Activated T-cell treated with anti-CD3 and anti-CD28 coated beads, Interleukin-2, amount 50 U/mL, for 1 hour (primary cell): Measurements from ENCODE around the gene NHP2.
"Not testable (repeated sequence)": the region's sequence is repeated elsewhere in the genome, so short reads cannot be mapped to it uniquely, and the experiment has no call there.

Experiments
- DNase-seq: peaks from one replicate; pipeline ENCODE4 v3.0.0-alpha.2; 2020

The NHP2 gene

GRCh38 chr5:178129296-178129695, 24.4 kb downstream of the NHP2 start:
- no peak for DNase-seq

- DNase-seq, result not testable (repeated sequence)
Measured at GRCh38 chr5:178127300-178128009, 26.2 kb downstream of the NHP2 start.

GRCh38 chr5:178126556-178126955, 27.1 kb downstream of the NHP2 start:
- DNase-seq, result no peak

GRCh38 chr5:178125253-178125906, 28.3 kb downstream of the NHP2 start:
- DNase-seq, result no peak

GRCh38 chr5:178123966-178124925, 29.4 kb downstream of the NHP2 start:
- no peak for DNase-seq

- DNase-seq, result no peak
Measured at GRCh38 chr5:178123094-178123965, 30.4 kb downstream of the NHP2 start.

GRCh38 chr5:178122346-178122745, 31.3 kb downstream of the NHP2 start:
- DNase-seq, result no peak

GRCh38 chr5:178121391-178122276, 32.1 kb downstream of the NHP2 start:
- no peak for DNase-seq

- peak; percentile 83 for DNase-seq
Measured at GRCh38 chr5:178120607-178121357, 32.9 kb downstream of the NHP2 start.

- DNase-seq, result no peak
Measured at GRCh38 chr5:178119915-178120606, 33.6 kb downstream of the NHP2 start.

- no peak for DNase-seq
Measured at GRCh38 chr5:178117923-178118701, 35.6 kb downstream of the NHP2 start.

- peak; percentile 68 for DNase-seq
Measured at GRCh38 chr5:178116143-178116885, 37.4 kb downstream of the NHP2 start.

- DNase-seq, result no peak
Measured at GRCh38 chr5:178115814-178116142, 37.9 kb downstream of the NHP2 start.

- peak; percentile 39 for DNase-seq
Measured at GRCh38 chr5:178115136-178115813, 38.4 kb downstream of the NHP2 start.

DNA sequence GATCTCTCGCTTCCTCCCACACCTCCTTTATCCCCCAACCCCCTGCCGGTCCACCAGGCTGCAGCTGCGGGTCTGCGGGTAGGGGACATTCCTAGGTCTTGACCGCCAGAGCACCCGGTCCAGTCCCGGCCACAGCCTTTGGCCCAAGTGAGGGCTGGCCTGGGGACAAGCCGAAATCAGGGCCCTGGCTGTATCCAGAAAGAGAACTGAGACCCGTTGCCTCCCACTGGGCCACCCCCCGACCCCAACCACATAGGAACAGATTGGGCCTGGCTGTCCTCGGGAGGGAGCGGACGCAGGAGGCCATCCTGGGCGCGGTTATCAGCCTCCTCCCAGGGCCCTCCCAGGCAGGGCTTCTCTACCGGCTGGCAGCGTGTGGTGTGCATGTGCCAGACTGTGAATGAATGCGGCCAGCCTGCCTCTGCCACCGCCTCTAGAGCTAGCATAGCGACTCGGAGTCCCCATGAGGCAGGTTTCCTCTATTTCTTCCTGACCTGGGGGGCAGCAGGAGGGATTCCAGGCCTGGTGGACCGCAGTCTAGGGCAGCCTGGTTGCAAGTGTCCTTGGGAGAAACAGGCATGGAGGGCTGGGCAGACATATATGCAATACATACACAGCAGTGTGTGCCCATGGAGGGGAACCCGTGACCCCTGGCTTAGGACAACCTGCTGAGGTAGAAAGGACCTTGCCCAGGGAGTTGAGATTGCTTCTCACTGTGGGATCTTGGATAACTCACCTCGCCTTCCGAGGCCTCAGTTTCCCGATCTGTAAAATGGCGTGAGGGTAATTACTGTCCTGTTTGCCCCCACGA, 39.2 kb downstream of the NHP2 start:
- DNase-seq, result peak; percentile 59

GRCh38 chr5:178113841-178114324, 39.8 kb downstream of the NHP2 start:
- DNase-seq, result peak; percentile 49
